Muscle layer of duodenum (tissue), 2 donors: Measurements from ENCODE around the gene B3GALT4.
"Not testable (repeated sequence)": the region's sequence is repeated elsewhere in the genome, so short reads cannot be mapped to it uniquely, and the experiment has no call there.

Experiments
- H3K27ac ChIP-seq: one replicate; pipeline ENCODE4 v1.7.0; 2013; ENCODE audit warnings: mild to moderate bottlenecking, low read length
- H3K27me3 ChIP-seq: one replicate; pipeline ENCODE4 v1.7.0; 2013; ENCODE audit warnings: low read depth, mild to moderate bottlenecking, control low read depth, low read length
- H3K36me3 ChIP-seq, 2 donors: one replicate each; pipeline ENCODE4 v1.7.0; 2013; ENCODE audit warnings: low read length in 2 of 2, control low read depth in 1 of 2, mild to moderate bottlenecking in 1 of 2; ENCODE audit not compliant: insufficient read depth in 2 of 2, control insufficient read depth in 1 of 2
- H3K4me1 ChIP-seq, 2 donors: one replicate each; pipeline ENCODE4 v1.7.0; 2013; ENCODE audit warnings: low read length in 2 of 2, mild to moderate bottlenecking in 2 of 2, control low read depth in 1 of 2, moderate library complexity in 1 of 2; ENCODE audit not compliant: insufficient read depth in 2 of 2, control insufficient read depth in 1 of 2
- H3K4me3 ChIP-seq, 2 donors: one replicate each; pipeline ENCODE4 v1.7.0; 2013; ENCODE audit warnings: low read length in 2 of 2, low read depth in 1 of 2, mild to moderate bottlenecking in 1 of 2
- H3K9me3 ChIP-seq, 2 donors: one replicate each; pipeline ENCODE4 v1.7.0; 2013; ENCODE audit warnings: low read length in 2 of 2, control low read depth in 1 of 2, mild to moderate bottlenecking in 1 of 2; ENCODE audit not compliant: control insufficient read depth in 1 of 2
- donor health status: healthy.

Gene B3GALT4

DNA sequence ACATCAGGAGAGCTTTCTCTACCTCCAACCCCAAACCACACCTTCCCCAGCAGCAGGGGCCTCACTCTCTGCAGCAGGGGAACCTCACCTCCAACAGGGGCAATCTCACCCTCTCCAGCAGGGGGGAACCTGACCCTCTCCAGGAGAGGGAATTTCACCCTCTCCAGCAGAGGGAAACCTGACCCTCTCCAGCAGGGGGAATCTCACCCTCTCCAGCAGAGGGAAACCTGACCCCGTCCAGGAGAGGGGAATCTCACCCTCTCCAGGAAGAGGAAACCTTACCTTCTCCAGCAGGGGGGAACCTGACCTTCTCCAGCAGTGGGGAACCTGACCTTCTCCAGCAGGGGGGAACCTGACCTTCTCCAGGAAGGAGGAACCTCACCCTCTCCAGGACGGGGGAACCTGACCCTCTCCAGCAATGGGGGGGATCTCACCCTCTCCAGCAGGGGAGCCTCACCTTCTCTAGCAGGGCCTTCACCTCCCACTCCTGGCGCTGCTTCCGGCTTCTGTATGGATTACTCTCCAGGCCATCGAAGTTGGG lies 3.1 kb downstream of the B3GALT4 start:
- peaks cover 4 to 42% of the 10 kb centered on the region in 2 donors for H3K4me1 ChIP-seq
- no peaks in the 10 kb centered on the region for H3K27me3 ChIP-seq
- H3K36me3 ChIP-seq, result peaks cover 22 to 71% of the 10 kb centered on the region in 2 donors
- no peak overlapping the region for H3K4me3 ChIP-seq
- H3K9me3 ChIP-seq, result no peaks in the 10 kb centered on the region
- H3K27ac ChIP-seq, result no peak overlapping the region

GRCh38 chr6:33280539-33280938 lies 3.6 kb downstream of the B3GALT4 start:
- peaks cover 4 to 37% of the 10 kb centered on the region in 2 donors for H3K4me1 ChIP-seq
- no peak overlapping the region for H3K27ac ChIP-seq
- H3K36me3 ChIP-seq, result peaks cover 17 to 68% of the 10 kb centered on the region in 2 donors
- H3K9me3 ChIP-seq, result no peaks in the 10 kb centered on the region
- H3K27me3 ChIP-seq, result no peaks in the 10 kb centered on the region
- H3K4me3 ChIP-seq, result no peak overlapping the region

DNA sequence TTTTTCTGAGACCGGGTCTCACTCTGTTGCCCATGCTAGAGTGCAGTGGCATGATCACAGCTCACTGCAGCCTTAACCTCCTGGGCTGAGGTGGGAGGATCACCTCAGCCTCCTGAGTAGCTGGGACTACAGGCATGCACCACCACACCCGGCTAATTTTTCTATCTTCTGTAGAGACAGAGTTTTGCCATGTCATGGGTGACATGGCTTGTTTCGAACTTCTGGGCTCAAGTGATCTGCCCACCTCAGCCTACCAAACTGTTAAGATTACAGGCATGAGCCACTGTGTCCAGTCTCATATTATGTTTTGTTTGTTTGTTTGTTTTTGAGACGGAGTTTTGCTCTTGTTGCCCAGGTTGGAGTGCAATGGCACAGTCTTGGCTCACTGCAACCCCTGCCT lies 8.3 kb downstream of the B3GALT4 start:
- peaks cover 18 to 58% of the 10 kb centered on the region in 2 donors for H3K36me3 ChIP-seq
- not testable (repeated sequence) for H3K4me3 ChIP-seq, H3K9me3 ChIP-seq, H3K27ac ChIP-seq, H3K27me3 ChIP-seq
- peaks cover 12 to 18% of the 10 kb centered on the region in 2 donors for H3K4me1 ChIP-seq

GRCh38 chr6:33286946-33287914 lies 10.3 kb downstream of the B3GALT4 start:
- Histone ChIP-seq H3K27me3 (no peaks in the 10 kb centered on the region), H3K9me3 (no peaks in the 10 kb centered on the region), H3K27ac (no peak overlapping the region), H3K4me1 (peaks cover 14 to 23% of the 10 kb centered on the region in 2 donors), H3K4me3 (peak overlapping the region in 1 of 2 donors; percentile 99), H3K36me3 (peaks cover 17 to 54% of the 10 kb centered on the region in 2 donors)

DNA sequence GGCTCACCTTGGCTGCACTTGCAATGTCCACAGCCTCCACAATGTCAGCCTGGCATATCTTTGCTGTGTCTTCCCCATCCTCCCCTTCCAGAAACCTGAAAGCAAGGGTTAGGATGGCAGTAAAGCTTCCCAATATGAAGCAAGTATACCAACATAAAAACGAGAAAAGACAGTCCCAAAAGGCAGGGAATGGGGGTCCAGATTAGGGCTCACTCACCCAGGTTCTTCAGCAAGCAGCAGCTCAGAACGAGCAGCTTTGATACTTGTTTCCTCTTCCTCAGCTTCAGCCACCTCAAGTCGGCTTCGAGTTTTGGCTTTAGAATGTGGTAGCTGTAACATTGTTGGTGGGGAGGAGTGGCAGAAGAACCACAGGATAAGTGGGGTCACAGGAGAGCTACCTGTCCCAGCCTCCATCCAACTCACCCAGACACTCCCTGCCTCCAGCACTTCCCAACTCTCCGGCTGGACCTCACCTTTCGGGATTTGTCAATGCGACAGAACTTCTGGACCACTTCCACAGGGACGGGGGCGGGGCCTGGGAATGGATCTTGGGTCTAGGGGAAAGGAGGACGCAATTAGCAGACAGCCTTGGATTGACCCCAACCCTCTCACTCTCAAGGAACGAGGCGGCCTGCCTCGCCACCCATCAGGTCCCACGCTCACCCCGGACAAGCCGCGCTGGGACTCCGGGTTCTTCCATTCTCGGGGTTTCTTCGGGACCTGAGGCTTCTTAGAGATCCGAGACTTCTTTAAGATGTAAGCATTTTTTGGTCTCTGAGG lies 11.4 kb downstream of the B3GALT4 start:
- peaks cover 14 to 23% of the 10 kb centered on the region in 2 donors for H3K4me1 ChIP-seq
- peak overlapping the region; percentile 97 to 99 for H3K4me3 ChIP-seq
- H3K9me3 ChIP-seq, result no peaks in the 10 kb centered on the region
- H3K27ac ChIP-seq, result peak overlapping the region; percentile 92
- peaks cover 19 to 57% of the 10 kb centered on the region in 2 donors for H3K36me3 ChIP-seq
- H3K27me3 ChIP-seq, result no peaks in the 10 kb centered on the region

DNA sequence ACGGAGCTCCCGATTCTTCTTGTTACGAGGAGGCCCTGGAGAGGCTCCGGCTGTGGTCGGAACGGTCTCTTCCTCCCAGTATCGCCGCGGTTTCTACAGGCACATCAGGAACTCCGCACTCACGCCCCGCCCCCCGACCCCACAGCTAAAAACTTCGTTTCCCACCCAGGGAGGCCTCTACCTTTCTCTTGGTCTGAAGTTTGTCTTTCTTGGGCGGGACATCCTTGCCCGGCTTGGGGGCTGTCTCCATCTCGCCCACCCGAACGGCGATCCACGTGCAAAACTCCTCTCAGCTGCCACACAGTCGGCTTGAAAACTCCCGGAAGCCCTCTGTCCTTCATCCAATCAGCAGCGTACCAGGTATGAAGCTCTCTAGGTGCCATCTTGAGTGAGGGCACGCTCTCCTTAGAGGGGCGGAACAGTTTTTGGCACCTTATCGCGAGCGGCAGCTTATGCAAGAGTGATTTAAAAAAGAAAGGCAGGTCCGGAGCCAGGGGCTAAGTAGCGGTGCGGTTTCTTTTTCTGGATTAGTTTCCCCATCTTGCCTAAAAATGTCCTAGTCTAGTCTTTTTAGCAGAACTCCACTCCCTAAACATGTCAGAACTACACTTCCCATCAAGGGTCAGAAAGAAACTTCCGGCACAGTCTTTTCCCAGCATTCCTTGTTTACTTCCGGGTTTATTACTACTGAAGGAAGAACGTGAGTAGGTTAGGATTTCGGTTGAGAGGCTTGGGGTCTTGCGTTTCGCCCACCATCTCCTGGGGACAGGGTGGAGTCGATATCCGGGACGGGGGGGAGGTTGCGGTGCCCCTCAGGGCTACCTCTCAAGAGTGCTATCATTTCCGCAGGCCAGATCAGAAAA lies 12.2 kb downstream of the B3GALT4 start, which contains the start of the genes PFDN6 and WDR46:
Gene PFDN6, plus strand, starts transcription at position 681 of the 863 bp plus-strand sequence. CDS start 256 bp downstream, outside the sequence.
Gene WDR46, minus strand, starts transcription at position 319 of the 863 bp plus-strand sequence. Its CDS starts 69 bp downstream, at position 250.
- Histone ChIP-seq H3K4me3 (peak within 1 kb of the TSS; percentile 97 to 99), H3K27ac (peak within 1 kb of the TSS; percentile 92), H3K36me3 (peaks cover 22 to 59% of the 10 kb centered on the region in 2 donors), H3K27me3 (no peaks in the 10 kb centered on the region), H3K4me1 (peaks cover 14 to 23% of the 10 kb centered on the region in 2 donors), H3K9me3 (no peaks in the 10 kb centered on the region)

DNA sequence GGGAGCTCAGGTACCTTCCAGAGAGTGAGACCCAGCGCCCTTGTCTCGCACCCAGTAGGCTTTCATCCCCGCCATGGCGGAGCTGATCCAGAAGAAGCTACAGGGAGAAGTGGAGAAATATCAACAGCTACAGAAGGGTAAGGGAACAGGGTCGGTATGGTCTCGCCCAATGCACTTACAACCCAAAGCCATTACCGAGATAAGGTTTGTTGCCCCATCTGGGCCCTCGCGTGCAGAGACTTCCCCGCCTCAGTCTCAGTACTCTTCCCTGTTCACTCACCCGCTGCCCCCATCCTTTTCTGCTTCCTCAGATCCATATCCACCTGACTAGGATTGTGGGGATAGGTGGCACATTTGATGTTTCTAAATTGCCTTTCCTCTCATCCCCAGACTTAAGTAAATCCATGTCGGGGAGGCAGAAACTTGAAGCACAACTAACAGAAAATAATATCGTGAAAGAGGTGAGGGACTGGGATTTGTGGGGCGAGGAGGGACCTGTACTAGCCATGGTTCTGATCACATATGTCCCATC lies 12.9 kb downstream of the B3GALT4 start:
- H3K27me3 ChIP-seq, result no peaks in the 10 kb centered on the region
- peaks cover 24 to 55% of the 10 kb centered on the region in 2 donors for H3K36me3 ChIP-seq
- no peaks in the 10 kb centered on the region for H3K9me3 ChIP-seq
- H3K4me3 ChIP-seq, result peak overlapping the region; percentile 97 to 99
- peaks cover 14 to 27% of the 10 kb centered on the region in 2 donors for H3K4me1 ChIP-seq
- H3K27ac ChIP-seq, result peak overlapping the region; percentile 92

DNA sequence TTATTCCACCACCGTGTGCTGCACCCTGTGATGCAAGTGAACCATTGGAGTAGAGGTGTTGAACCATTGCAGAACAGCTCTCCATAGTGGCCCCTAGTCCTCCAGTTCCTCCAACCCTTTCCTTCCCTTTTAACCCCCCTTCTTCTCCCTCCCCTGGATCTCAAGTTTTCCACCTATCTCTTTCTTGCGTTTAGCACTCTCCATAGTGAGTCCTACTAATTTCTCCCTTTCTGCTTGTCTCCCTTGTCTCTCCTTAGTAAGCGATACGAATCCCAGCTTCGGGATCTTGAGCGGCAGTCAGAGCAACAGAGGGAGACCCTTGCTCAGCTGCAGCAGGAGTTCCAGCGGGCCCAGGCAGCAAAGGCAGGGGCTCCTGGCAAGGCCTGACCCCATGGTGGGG lies 13.5 kb downstream of the B3GALT4 start:
- Histone ChIP-seq H3K4me1 (peaks cover 14 to 27% of the 10 kb centered on the region in 2 donors), H3K36me3 (peaks cover 24 to 57% of the 10 kb centered on the region in 2 donors), H3K4me3 (peak overlapping the region; percentile 97 to 99), H3K27me3 (no peaks in the 10 kb centered on the region), H3K27ac (no peak overlapping the region), H3K9me3 (no peaks in the 10 kb centered on the region)

GRCh38 chr6:33292996-33293682 lies 16.2 kb downstream of the B3GALT4 start:
- peaks cover 11 to 29% of the 10 kb centered on the region in 2 donors for H3K4me1 ChIP-seq
- no peak overlapping the region for H3K27ac ChIP-seq
- no peaks in the 10 kb centered on the region for H3K9me3 ChIP-seq
- no peak overlapping the region for H3K4me3 ChIP-seq
- H3K27me3 ChIP-seq, result no peaks in the 10 kb centered on the region
- peaks cover 21 to 52% of the 10 kb centered on the region in 2 donors for H3K36me3 ChIP-seq
